ENCODE measurements around the gene TUBB.
A peak's percentile ranks its signal among the peaks of the same experiment; 100 is the strongest.
"Not testable (repeated sequence)": the region's sequence is repeated elsewhere in the genome, so short reads cannot be mapped to it uniquely, and the experiment has no call there.

TUBB gene

DNA sequence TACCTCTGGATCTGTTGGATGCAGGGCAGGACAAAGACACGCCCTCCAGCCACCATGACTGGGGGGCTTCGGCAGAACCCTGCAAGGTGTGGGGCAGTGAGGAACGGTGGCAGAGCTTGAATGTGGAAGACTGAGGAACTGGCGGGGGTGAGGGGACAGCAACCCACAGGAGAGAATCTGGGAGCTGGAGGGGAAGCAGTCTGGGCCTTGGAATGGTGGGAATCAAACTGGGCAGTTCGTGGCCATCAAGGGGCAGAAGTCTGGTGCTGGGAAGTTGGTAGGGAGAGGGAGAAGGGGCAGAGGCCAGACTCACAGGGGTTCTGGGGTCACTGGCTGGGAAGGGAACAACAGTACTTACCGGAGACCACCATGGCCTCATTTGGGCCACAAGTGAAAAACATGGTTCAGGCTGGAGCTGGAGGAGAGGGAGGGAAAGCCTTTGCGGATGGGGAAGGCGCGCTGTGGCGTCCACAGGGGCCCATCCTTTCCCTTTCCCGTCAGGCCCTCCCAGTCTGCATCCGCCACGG is 21.7 kb downstream of the TUBB start:
- DNase-seq: peak; percentile 33

DNA sequence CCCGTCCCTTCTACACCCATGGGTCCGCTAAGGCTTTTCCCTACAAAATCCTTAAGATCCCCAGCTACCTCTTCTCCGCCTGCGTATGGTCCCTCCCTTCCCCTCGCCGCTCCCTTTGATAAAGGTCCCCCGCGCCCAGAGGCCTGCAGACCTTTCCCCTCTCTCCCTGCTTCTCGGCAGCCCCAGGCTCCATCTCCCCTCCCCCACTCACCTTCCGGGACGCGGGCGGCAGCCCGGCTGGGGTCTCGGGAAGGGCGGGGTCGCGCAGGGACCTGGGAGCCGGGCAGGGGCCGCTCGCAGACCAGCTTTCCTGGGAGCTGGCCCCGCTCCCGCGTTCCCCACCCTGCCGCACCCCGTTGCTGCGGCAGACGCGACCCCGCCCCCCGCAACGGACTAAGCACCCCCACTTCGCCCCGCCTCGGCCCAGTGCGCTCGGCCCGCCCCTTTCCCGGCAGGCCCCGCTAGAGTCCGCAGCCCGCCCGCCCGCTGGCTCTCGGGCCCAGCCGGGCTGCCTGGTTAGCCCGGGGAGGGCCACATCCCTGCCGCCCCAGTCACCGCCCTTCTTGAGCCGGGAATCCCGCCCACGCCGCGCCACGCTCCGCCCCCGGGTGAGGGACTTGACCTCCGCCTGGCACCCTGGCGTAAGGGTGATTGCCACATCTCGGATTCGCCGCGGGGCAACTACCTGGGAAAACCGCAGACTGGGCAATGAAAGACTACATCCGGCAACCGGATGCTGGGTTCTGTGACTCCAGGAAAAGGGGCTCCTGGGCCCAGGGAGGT is 22.4 kb downstream of the TUBB start, which contains the start of gene FLOT1:
FLOT1 (minus strand) TSS at position 372 of the 783 bp plus-strand sequence. CDS start 498 bp downstream, outside the sequence.
- DNase-seq: peak; percentile 99

DNA sequence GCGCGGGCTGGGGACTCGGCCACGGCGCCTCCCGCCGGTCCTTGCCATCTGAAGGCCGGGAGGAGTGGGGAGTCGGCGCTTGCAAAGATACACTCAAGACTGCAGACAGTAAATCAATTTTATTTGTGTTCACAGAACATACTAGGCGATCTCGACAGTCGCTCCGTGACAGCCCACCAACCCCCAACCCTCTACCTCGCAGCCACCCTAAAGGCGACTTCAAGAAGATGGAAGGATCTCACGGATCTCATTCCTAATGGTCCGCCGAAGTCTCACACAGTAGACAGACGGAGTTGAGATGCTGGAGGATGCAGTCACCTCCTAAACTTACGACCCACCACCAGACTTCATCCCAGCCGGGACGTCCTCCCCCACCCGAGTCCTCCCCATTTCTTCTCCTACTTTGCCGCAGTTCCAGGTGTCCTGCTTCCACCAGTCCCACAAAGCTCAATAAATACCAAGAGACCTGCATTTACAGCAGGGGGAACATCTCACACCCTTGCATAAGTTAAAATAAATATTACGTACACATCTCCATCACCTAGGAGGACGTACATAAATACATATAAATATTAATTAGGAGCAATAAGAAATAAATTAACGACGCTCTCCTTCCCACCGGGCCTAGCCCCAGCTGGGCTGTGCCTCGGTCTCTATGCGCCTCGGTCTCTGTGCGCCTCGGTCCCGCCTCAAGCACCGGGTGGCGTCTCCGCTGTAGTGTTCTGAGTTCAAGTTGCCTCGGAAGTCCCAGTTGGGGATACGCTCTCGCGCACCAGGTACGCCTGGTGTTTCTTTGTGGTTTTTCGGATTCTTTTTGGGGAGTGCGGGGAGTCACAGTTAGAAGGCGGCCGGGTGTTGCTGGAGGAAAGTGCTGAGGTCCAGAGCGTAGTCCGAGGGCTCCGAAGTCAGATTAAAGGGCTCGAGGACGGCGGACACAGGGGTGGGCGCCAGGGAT is 23.2 kb downstream of the TUBB start:
- DNase-seq: peak; percentile 41

DNA sequence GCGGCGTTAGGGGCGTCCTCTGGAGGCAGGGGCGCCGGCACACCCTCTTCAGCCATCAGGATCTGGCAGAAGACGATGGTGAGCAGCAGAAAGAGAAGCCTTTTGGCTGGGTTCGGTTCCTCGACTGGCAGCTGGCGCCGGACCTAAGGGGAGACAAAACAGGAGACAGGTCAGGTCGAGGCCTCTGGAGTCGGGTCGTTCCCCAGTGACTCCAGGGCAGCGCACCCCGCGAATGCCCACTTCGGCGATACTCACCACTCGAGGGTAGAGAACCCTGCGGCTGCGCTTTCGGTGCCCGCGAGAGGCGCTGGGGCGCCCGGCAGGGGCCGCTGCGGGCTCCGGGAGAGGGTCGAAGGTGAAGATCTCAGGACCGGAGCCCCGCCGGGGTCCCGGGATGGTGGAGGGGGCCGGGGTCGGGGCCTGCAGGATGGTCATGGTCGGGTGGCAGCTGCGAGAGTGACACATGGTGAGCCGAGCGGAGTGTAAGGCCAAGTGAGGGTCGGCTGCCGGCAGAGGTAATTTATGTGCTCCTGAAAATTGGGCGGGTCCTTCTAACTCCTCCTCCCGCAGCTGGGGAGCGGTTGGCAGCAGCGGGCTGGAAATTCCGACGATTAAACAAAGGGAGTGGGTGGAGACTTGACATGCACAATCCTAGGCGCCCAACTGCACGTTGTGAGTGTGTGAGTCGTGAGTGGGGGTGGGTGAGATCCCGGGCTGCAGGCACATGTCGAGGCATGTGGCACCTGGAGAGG is 24.1 kb downstream of the TUBB start, which contains the start of gene IER3:
IER3 (minus strand) TSS at position 494 of the 752 bp plus-strand sequence; CDS start at position 465, 29 bp downstream.
- DNase-seq: peak; percentile 95

DNA sequence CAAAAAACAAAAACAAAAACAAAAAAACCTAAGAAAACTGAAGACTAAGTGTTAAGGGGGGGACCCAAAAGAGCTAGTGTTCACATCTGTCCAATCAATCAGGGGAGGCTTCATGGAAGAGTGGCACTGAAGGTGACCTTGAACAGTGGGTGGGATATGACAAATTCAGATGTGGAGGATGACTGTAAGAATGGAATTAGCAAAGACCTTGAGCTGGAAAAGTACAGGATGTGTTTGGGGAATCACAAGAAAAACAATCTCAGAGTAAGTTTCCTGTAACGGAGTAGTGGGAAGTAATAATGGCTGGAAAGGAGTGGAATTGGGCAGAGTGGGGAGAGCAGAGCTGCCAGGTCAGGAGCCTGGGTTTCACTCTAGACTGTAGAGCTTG is 27.1 kb downstream of the TUBB start:
- no peak for DNase-seq

DNA sequence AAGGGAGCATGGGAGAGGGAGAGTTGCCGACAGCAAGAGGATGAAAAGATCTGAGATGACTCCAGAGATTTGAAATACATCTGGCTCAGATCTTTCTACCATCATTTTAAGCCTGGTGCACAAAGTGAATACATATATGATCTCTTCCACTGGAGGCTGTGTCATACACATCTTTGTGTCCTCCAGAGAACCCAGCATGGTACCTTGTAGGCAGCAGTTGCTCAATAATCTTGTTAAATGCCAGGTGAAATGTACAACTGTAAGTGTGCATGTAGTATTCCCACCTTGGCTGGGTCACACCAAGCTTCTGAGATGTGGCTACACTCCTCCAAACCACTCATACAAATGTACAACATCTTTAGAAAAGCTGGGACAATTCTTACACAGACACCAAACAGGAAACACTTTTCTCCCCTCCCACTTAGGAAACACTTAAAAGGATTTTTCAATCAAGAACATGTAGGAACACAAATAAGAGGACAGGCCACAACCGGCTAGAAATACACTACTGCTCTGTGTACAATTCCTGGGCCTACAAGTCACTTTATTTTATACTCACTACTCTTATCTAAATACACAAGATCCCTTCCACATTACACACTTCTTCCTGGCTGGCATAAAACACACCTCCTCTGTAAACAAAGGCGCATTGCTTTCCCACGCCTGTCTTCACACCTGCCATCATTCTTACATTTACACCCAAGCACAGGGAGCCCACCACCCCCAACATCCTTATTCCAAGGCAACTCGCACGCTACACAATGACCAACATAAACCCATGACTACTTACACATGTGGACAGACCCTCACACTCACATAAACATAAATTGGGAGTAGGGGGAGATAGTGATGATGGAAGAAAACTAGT is 28.0 kb downstream of the TUBB start:
- DNase-seq: no peak

DNA sequence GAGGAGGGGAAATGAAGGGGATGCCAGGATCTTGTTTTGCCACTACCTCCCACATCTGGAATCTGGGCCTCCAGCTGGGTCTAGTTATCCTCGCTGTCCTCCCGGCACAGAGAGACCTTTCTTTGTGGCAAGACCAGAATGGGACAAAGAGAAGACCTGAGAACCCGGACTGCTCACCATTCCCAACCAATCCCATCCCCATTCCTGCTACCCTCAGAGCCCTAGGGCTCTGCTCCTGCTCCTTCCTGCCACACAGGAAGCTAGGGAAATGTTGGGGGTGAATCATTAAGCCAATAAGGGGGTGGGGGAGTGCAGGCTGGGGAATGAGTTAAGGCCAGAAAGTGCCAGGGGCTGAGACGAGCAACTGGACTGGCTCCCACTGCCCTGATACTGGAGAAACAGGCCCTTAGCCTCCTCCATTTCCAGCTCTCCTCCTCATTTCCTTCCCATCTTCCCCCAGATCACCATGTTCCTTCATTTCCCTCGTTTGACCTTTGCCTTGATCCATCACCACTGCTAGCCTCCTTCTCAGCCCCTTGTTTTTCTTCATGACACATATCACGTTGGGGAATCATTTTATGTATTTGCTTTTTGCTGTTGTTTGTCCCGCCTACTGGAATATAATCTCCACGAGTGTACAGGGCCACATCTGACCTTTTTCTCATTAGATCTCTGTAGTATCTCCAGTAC is 28.8 kb downstream of the TUBB start:
- peak; percentile 79 for DNase-seq

DNA sequence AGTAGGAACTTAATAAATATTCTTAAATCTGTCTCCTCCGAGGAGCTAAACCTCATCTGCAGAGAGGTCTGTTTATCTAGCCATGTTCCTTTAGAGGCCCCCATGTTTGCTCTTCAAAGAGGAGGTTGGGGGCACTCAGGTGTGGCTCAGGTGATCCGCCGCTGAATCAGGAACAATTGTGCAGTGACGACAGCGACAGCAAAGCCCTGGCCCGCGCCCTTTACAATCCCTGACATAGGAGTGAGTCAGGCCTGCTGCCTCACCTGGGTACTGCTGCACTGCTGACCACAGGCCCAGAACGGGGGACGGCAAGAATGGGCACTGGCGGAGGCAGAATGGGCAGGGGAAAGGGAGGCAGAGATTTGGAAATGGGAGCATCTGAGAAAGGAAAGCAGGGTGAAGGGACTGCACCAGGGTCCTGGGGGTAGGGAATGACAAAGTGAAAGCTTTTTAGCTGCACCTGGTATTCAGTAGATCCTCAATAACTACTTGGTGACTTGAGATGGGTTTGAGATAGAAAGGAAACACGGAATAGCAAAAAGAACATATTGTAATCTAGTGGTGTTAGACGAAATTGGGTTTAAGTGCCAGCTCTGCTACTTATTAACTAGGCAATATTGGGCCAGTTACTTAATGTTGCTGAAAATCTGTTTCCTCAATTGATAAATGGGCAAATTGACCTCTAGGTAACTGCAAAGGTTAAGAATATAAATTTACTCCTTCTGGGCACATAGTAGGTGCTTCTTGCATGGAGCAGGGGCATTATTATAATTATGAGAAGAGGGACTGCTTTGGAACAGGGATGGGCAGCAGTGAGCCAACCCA is 29.6 kb downstream of the TUBB start:
- DNase-seq: no peak

DNA sequence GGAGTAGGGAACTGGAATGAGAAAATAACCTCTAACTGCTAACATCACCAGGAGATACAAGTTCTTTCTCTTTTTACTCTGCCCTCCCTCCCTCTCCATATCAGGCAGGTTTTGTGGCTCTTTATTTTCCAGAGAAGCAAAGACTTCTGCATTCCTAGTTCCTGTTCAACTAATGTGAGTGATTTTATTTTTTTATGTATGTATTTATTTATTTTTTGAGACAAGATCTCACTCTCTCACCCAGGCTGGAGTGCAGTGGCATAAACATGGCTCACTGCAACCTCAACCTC is 30.2 kb downstream of the TUBB start:
- no peak for DNase-seq

DNA sequence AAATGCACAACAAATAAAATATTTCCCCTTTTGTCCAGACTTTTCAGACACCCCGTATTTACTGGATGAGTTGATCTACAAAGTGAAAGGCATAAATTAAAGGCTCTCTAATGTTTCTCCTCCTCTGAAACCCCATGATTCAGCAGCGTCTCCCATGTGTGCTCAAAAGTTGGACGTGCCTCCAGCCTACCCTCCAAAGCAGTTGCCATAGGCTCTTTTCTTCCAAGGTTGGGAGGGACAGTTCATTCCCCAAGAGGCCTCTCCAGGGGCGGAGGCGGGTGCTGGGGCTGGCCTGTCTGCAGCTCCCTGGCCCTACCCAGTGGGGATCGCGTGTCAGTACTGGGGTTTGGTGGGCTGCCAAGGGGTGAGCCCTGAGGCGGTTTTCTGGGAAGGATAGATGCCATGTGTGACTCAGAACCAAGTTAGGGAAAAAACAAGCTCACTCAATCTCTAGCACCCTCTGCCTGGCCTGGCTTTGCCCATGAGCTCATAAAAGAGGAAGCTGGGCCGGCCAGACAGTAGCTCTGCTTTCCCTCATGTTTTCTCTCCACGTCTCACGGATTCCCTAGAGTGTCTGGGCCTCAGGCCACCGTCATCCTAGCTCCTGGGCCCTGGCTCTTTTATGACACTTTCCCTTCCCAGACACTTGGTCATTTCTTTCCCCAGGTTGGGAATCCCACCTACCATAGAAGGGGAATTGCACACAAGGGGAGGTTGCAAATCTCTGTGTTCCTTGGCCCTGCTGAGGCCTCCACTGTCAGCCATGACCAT is 32.2 kb downstream of the TUBB start:
- DNase-seq: peak; percentile 100

DNA sequence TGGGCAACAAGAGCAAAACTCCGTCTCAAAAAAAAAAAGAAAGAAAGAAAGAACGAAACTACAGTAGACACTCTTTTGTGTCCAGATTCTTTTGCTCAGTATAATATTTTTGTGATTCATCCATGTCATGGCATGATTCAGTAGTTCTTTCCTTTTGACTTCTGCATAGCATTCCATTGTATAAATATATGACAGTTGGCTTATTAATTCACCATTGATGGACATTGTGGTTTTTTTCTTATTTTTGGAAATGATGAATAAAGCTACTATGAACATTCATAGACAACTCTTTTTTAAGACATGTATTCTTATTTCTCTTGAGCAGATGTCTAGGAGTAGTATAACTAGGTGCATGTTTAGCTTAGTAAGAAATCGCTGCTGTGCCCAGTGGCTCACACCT is 34.5 kb downstream of the TUBB start:
- peak; percentile 75 for DNase-seq

DNA sequence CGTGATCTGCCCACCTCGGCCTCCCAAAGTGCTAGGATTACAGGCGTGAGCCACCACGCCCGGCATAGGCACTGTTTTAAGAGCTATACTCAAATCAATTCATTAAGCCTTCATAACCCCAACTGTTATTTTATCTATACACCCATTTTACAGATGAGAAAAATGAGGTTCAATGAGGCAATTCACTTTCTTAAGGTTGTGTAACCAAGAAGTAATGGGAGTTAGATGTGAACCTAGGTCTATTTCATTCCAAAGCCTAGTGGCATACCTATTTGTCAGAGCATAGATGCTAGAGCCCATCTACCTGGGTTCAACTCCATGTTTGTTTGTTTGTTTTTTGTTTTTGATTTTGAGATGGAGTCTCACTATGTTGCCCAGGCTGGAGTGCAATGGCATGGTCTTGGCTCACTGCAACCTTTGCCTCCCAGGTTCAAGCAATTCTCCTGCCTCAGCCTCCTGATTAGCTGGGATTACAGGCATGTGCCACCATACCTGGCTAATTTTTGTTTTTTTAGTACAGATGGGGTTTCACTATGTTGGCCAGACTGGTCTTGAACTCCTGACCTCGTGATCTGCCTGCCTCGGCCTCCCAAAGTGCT is 36.4 kb downstream of the TUBB start:
- not testable (repeated sequence) for DNase-seq

DNA sequence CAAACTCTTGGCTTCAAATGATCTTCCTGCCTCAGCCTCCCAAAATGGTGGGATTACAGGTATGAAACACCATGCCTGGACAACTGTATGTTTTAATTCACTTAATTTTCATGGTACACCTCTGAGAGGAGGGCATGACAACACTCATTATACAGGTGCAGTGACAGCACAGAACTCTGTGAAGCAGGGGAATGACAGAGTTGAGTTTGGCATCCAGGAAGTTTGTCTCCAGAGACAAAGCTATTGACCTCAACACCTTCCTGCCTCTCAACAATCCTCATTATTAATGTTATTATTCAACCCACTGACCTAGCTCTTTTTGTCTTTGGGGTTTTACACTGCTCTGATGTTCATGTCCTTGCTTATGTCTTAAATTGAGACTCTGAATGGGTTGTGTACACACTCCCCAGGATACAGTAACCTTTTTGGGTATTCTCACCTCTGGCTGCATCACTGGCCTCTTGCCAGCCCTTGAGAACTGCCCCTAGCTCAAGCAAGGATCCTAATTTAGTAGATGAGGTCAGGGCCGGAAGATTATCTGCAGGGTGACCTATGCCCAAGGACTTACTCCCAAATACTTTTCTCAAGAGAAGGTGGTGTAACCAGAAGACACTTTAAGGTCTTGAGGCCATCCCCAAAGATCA is 37.2 kb downstream of the TUBB start:
- DNase-seq: no peak

DNA sequence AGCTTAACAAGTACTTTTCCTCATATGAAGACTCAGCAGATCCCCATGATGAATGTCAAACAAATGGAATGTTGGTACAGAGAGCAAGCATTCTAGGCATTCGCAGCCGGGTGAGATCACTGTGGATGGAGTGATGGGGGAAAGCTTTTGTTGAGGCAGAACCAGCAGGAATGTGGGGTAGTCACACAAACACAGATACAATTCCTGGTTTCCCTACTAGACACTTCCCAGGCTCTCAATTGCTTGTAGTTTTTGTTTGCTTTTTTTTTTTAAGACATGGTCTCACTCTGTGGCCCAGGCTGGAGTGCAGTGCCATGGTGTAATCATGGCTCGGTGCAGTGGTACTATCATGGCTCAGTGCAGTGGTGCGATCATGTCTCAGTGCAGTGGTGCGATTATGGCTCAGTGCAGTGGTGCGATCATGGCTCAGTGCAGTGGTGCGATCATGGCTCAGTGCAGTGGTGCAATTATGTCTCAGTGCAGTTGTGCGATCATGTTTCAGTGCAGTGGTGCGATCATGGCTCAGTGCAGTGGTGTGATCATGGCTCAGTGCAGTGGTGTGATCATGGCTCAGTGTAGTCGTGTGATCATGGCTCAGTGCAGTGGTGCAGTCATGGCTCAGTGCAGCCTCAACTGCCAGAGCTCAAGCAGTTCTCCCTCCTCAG is 39.6 kb downstream of the TUBB start:
- peak; percentile 99 for DNase-seq

DNA sequence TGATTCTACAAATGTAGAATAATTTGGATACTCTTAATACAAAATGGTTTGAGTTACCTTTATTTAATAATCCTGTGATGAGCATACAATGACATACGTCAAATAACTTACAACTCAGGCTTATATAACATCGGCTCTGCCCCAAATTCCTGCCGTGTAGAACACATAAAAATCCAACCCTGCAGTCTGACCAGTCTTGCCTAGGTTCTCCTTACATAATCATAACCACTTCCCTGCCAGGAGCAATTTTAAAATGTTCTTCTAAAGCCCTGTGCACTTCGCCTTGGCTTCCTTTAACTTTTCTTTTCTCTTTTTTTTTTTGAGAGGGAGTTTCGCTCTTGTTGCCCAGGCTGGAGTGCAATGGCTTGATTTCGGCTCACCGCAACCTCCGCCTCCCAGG is 40.4 kb downstream of the TUBB start:
- no peak for DNase-seq

DNA sequence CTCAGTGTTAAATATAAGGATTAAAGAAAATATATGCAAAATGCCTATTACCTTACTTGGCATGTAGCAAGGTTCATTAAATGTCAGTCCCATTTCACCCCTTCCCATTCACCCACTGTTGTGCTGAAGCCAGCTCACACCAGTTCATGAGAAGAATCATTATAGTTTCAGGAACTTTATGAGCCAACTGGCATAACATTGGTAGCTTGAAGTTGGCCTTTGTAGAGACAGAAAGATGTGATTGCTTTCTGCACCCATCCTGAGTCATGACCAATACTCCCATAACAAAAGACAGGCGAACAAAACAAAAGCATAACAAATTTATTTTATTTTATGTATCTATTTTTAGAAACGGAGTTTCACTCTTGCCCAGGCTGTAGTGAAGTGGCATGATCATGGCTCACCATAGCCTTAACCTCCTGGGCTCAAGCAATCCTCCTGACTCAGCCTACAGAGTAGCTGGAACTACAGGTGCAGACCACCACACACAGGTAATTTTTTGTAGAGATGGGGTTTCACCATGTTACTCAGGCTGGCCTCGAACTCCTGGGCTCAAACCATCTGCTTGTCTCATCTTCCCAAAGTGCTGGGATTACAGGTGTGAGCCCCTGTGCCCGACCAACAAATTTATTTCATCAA is 41.8 kb downstream of the TUBB start:
- DNase-seq: no peak

DNA sequence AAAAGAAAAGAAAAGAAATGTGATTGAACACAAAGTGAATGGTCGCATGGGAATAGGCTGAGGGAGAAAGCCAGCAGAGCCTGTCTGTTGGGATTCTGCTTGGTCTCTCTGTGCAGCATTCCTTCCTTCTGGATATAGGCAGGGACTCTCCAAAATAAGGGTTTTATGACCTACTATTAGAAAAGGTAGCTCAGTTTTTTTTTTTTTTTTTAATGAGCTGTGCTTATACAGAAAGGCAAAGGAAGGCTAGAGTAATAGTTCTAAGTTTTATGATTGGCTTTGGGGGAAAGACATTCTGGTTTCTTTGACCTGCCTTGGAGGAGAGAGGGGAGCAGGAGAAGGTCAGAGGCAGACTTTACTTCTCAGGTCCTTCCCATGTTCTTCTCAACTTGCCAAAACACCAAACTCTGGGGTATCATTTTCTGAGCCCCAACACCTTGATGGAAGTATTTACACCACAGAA is 43.0 kb downstream of the TUBB start:
- DNase-seq: no peak
